Activated CD4-positive, alpha-beta T cell treated with anti-CD3 and anti-CD28 coated beads, Interleukin-2, amount 10 ng/mL, durations not matched to agents 7 days and 5 days (primary cell): Measurements from ENCODE around the gene SEPTIN10. TPM values are rescaled to one million over a fixed set of nuclear protein-coding genes. Genes with fewer than 3 reads are reported as not detected.
"Not testable (repeated sequence)": the region's sequence is repeated elsewhere in the genome, so short reads cannot be mapped to it uniquely, and the experiment has no call there.

ENCODE experiments used
- CTCF ChIA-PET: fragments of 350-600 bp; sonication (Branson Sonifier 250); formaldehyde crosslinking; loops from one replicate; lab custom pipeline; 2021; ENCODE audit warnings: antibody characterized with exemption; lab: Charles Lee
- POLR2A ChIA-PET: fragments of 350-600 bp; sonication (Branson Sonifier 250); formaldehyde crosslinking; loops from one replicate; lab custom pipeline; 2021; ENCODE audit warnings: antibody characterized with exemption; lab: Charles Lee
- DNase-seq: peaks from one replicate; pipeline ENCODE4 v3.0.0-alpha.2; 2020
- H3K27ac Mint-ChIP-seq: one replicate; pipeline ENCODE4 v1.8.0; 2021; ENCODE audit warnings: mild to moderate bottlenecking, moderate library complexity, mixed read lengths
- H3K27me3 Mint-ChIP-seq: one replicate; pipeline ENCODE4 v1.8.0; 2021; ENCODE audit warnings: mixed read lengths
- H3K36me3 Mint-ChIP-seq: one replicate; pipeline ENCODE4 v1.8.0; 2021; ENCODE audit warnings: low read depth, mixed read lengths
- H3K4me1 Mint-ChIP-seq: one replicate; pipeline ENCODE4 v1.8.0; 2021; ENCODE audit warnings: mixed read lengths
- H3K4me3 Mint-ChIP-seq: one replicate; pipeline ENCODE4 v1.8.0; 2021; ENCODE audit warnings: mild to moderate bottlenecking, moderate library complexity, mixed read lengths
- H3K9me3 Mint-ChIP-seq: one replicate; pipeline ENCODE4 v1.8.0; 2021; ENCODE audit warnings: mixed read lengths
- total RNA-seq, 2 experiments: library from RNA; stranded (reverse); gene quantifications; one replicate each; pipeline ENCODE4 v1.2.3, GENCODE V29; 2021

SEPTIN10 gene
- total RNA-seq, 2 experiments from 2014 or later, result 1.7 to 1.8 TPM

- Mint-ChIP-seq H3K9me3 (no peaks in the 10 kb centered on the region), H3K27ac (no peak overlapping the region), H3K27me3 (peaks cover 25% of the 10 kb centered on the region), H3K36me3 (no peaks in the 10 kb centered on the region), H3K4me1 (peaks cover 4% of the 10 kb centered on the region), H3K4me3 (no peak overlapping the region)
- DNase-seq, result no peak
- ChIA-PET POLR2A (no interaction called here), CTCF (interaction anchor here (0.6 kb wide), 1 partner anchor 8 kb away, joined by 3 read pairs; no protein-coding TSS in a partner anchor)
Measured at GRCh38 chr2:109604597-109604996, 9.2 kb downstream of the SEPTIN10 start.

- no peaks in the 10 kb centered on the region for H3K36me3 Mint-ChIP-seq
- no peak overlapping the region for H3K4me3 Mint-ChIP-seq
- CTCF ChIA-PET, result interaction anchor here (0.6 kb wide), 1 partner anchor 60 kb away, joined by 3 read pairs; no protein-coding TSS in a partner anchor
- H3K4me1 Mint-ChIP-seq, result no peaks in the 10 kb centered on the region
- DNase-seq, result no peak
- POLR2A ChIA-PET, result no interaction called here
- H3K9me3 Mint-ChIP-seq, result no peaks in the 10 kb centered on the region
- H3K27ac Mint-ChIP-seq, result no peak overlapping the region
- H3K27me3 Mint-ChIP-seq, result peaks cover 10% of the 10 kb centered on the region
Measured at GRCh38 chr2:109602617-109603188, 11.1 kb downstream of the SEPTIN10 start.

GRCh38 chr2:109601783-109602182 lies 12.0 kb downstream of the SEPTIN10 start:
- Mint-ChIP-seq H3K27me3 (peaks cover 8% of the 10 kb centered on the region), H3K4me3 (no peak overlapping the region), H3K4me1 (no peaks in the 10 kb centered on the region), H3K9me3 (no peaks in the 10 kb centered on the region), H3K36me3 (no peaks in the 10 kb centered on the region), H3K27ac (no peak overlapping the region)
- CTCF ChIA-PET, result no interaction called here
- POLR2A ChIA-PET, result no interaction called here
- no peak for DNase-seq

- peaks cover 8% of the 10 kb centered on the region for H3K27me3 Mint-ChIP-seq
- H3K4me3 Mint-ChIP-seq, result no peak overlapping the region
- CTCF ChIA-PET, result interaction anchor here (1.5 kb wide), 1 partner anchor 83 kb away, joined by 4 read pairs; no protein-coding TSS in a partner anchor
- no peaks in the 10 kb centered on the region for H3K9me3 Mint-ChIP-seq
- no peaks in the 10 kb centered on the region for H3K4me1 Mint-ChIP-seq
- DNase-seq, result no peak
- POLR2A ChIA-PET, result no interaction called here
- H3K36me3 Mint-ChIP-seq, result no peaks in the 10 kb centered on the region
- H3K27ac Mint-ChIP-seq, result no peak overlapping the region
Measured at GRCh38 chr2:109597283-109597682, 16.5 kb downstream of the SEPTIN10 start.

- peaks cover 2% of the 10 kb centered on the region for H3K27me3 Mint-ChIP-seq
- H3K27ac Mint-ChIP-seq, result no peak overlapping the region
- H3K9me3 Mint-ChIP-seq, result no peaks in the 10 kb centered on the region
- DNase-seq, result no peak
- H3K36me3 Mint-ChIP-seq, result no peaks in the 10 kb centered on the region
- ChIA-PET CTCF (no interaction called here), POLR2A (no interaction called here)
- no peaks in the 10 kb centered on the region for H3K4me1 Mint-ChIP-seq
- no peak overlapping the region for H3K4me3 Mint-ChIP-seq
Measured at GRCh38 chr2:109595644-109596043, 18.1 kb downstream of the SEPTIN10 start.

- Mint-ChIP-seq H3K9me3 (no peaks in the 10 kb centered on the region), H3K27ac (no peak overlapping the region), H3K27me3 (no peaks in the 10 kb centered on the region), H3K36me3 (no peaks in the 10 kb centered on the region), H3K4me3 (no peak overlapping the region), H3K4me1 (no peaks in the 10 kb centered on the region)
- ChIA-PET POLR2A (no interaction called here), CTCF (no interaction called here)
- no peak for DNase-seq
Measured at GRCh38 chr2:109594246-109594885, 19.4 kb downstream of the SEPTIN10 start.

- Mint-ChIP-seq H3K4me1 (no peaks in the 10 kb centered on the region), H3K4me3 (no peak overlapping the region)
- POLR2A ChIA-PET, result no interaction called here
Measured at GRCh38 chr2:109592905-109593304, 20.9 kb downstream of the SEPTIN10 start.

GRCh38 chr2:109591206-109591605 lies 22.6 kb downstream of the SEPTIN10 start:
- peaks cover 9% of the 10 kb centered on the region for H3K27me3 Mint-ChIP-seq
- ChIA-PET CTCF (no interaction called here), POLR2A (no interaction called here)
- H3K27ac Mint-ChIP-seq, result no peak overlapping the region
- DNase-seq, result no peak
- no peak overlapping the region for H3K4me3 Mint-ChIP-seq
- no peaks in the 10 kb centered on the region for H3K36me3 Mint-ChIP-seq
- H3K9me3 Mint-ChIP-seq, result no peaks in the 10 kb centered on the region
- H3K4me1 Mint-ChIP-seq, result no peaks in the 10 kb centered on the region

More at GRCh38 chr2:109592905-109593304, 20.9 kb downstream of the SEPTIN10 start:
- DNase-seq, result no peak
- Mint-ChIP-seq H3K9me3 (no peaks in the 10 kb centered on the region), H3K36me3 (no peaks in the 10 kb centered on the region), H3K27ac (no peak overlapping the region), H3K27me3 (peaks cover 1% of the 10 kb centered on the region)
- CTCF ChIA-PET, result no interaction called here

GRCh38 chr2:109586687-109587086 lies 27.1 kb downstream of the SEPTIN10 start:
- ChIA-PET CTCF (no interaction called here), POLR2A (no interaction called here)
- Mint-ChIP-seq H3K4me1 (no peaks in the 10 kb centered on the region), H3K36me3 (no peaks in the 10 kb centered on the region), H3K27me3 (peaks cover 14% of the 10 kb centered on the region), H3K4me3 (no peak overlapping the region), H3K9me3 (no peaks in the 10 kb centered on the region), H3K27ac (no peak overlapping the region)
- DNase-seq, result no peak

- H3K4me1 Mint-ChIP-seq, result no peaks in the 10 kb centered on the region
- no peaks in the 10 kb centered on the region for H3K36me3 Mint-ChIP-seq
- H3K9me3 Mint-ChIP-seq, result no peaks in the 10 kb centered on the region
- H3K27me3 Mint-ChIP-seq, result peaks cover 14% of the 10 kb centered on the region
- no peak overlapping the region for H3K4me3 Mint-ChIP-seq
- DNase-seq, result no peak
- ChIA-PET POLR2A (no interaction called here), CTCF (no interaction called here)
- H3K27ac Mint-ChIP-seq, result no peak overlapping the region
Measured at GRCh38 chr2:109582928-109583895, 30.6 kb downstream of the SEPTIN10 start.

GRCh38 chr2:109577630-109578029 lies 36.1 kb downstream of the SEPTIN10 start:
- H3K27me3 Mint-ChIP-seq, POLR2A ChIA-PET, H3K4me1 Mint-ChIP-seq, H3K36me3 Mint-ChIP-seq, DNase-seq, CTCF ChIA-PET, H3K4me3 Mint-ChIP-seq, H3K9me3 Mint-ChIP-seq, H3K27ac Mint-ChIP-seq: not testable (repeated sequence)

GRCh38 chr2:109575373-109575772 lies 38.4 kb downstream of the SEPTIN10 start:
- no peak overlapping the region for H3K27ac Mint-ChIP-seq
- H3K9me3 Mint-ChIP-seq, result no peaks in the 10 kb centered on the region
- no peaks in the 10 kb centered on the region for H3K36me3 Mint-ChIP-seq
- H3K27me3 Mint-ChIP-seq, result no peaks in the 10 kb centered on the region
- POLR2A ChIA-PET, result no interaction called here
- CTCF ChIA-PET, result no interaction called here
- no peak for DNase-seq
- no peak overlapping the region for H3K4me3 Mint-ChIP-seq
- H3K4me1 Mint-ChIP-seq, result no peaks in the 10 kb centered on the region

GRCh38 chr2:109563980-109564550 lies 49.7 kb downstream of the SEPTIN10 start:
- DNase-seq, result no peak
- Mint-ChIP-seq H3K4me3 (no peak overlapping the region), H3K9me3 (no peaks in the 10 kb centered on the region), H3K27ac (no peak overlapping the region), H3K36me3 (no peaks in the 10 kb centered on the region), H3K4me1 (no peaks in the 10 kb centered on the region), H3K27me3 (peaks cover 3% of the 10 kb centered on the region)
- ChIA-PET CTCF (no interaction called here), POLR2A (no interaction called here)
